ENCODE results near the gene SRPX.

The SRPX gene

DNA sequence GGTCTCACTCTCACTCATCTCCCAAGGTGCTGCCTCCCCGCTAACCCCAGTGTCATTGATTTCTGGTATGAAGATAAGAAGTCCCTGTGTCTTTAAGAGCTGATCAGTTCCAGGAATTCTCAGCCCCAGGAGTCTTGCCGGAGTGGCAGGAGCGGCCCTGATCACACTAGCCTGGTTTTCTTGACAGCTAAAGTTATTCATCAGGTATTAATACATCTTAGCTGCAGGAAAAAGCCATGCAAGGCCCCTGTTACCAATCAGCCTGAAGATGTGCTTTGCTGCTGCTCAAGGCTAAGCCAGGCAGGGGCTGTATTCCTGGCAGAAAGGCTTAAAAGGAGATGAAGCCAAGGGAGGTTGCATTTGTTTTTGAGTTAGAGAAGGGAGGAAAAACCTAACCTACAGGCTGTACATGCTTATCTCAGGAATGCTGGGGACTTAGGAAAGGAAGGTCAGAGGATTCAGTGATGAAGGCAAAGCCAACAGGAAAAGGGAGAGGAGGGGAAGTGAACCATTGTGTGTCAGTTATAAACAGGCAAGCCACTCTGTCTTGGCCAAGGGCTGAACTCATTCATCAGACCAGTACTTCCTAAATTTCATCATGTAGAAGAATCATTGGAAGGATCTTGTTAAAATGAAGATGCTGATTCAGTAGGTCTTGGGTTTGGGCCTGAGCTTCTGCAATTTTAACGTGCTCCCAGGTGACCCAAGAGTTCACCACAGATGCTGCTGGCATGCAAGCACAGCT, 8.6 kb downstream of the SRPX start:
- DNase-seq (ENCODE audit: low spot score) (no peak), FAIRE-seq (no peak)

- DNase-seq (ENCODE audit: low spot score) (no peak), FAIRE-seq (no peak)
Measured at GRCh38 chrX:38206542-38206941, 14.1 kb downstream of the SRPX start.

GRCh38 chrX:38206036-38206435, 14.6 kb downstream of the SRPX start:
- DNase-seq (ENCODE audit: low spot score), result no peak
- no peak for FAIRE-seq

- FAIRE-seq, result no peak
Measured at GRCh38 chrX:38205039-38205438, 15.6 kb downstream of the SRPX start.

DNA sequence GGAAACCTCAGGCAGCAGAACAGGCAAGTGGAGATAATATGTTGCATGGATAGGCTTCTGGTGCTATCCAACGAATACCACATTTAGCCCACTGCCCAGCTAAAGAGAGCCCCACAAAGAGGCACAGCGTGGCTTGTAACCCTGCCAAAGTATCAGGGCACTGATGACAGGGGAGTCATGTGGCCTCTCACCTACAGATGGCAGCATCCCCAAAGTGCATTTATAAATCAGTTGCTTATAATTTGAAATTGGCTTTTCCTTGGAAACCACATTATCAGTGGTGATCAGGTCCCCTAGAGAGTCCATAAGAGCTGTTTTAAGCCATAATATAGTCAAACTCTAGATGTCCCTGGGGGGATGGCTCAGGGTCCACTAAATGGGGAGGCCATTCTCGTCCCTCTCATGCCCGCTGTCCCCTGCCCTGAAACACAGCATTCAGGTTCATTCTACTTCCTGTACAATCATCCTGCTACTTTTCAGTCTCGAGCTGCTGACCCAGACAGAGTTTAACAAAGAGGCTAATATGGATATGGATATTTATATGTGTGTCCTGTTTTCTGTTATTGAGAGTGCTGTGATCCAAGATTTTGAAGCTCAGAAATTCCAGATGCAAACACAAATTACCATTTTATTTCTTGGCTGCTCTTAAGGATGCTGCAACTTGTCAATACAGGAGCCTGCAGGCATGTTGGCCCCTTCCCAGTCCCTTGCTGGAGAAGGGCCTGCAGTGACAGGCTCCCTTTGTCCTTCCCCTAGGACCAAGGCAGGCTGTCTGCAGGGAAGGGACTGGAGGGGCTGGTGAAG, 28.5 kb downstream of the SRPX start:
- DNase-seq (ENCODE audit: low spot score), result no peak
- FAIRE-seq, result no peak

More at GRCh38 chrX:38205039-38205438, 15.6 kb downstream of the SRPX start:
- no peak for DNase-seq (ENCODE audit: low spot score)

DNA sequence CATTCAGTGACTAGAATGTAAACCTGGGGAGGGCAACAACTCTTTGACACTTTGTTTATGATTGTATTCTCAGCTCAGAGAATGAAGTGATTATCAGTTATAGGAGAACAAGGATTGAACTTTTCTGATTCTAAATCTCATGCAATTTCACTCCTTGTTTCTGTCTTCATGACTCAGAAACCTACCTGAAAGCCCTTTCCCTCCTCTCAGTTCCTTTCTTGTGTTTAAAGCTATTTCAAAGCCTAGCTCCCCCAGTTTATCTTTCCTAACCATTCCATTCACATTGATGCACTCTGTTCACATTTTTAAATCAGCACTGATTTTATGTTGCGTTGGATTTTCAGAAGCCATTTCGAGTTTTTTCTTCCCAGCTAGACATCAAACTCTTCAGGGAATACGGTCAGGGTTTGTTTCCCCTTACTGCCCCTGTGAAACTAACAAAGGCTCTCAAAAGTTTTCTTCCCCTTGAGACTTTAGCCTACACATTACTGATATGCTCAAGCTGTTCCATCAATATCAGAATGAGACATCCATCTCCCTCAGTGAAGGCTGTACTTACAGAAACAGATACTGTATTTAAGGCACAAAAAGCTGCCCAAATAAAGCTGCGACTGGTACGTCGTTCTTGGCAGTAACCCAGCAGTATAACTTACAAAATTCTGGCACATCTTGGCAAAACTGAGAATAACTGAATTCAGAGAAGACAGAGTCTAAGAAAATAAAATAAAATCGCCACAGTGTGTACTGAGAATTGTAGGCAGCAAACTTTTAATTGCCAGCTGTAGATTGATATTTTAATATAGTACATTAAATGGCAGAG, 31.0 kb downstream of the SRPX start:
- DNase-seq (ENCODE audit: low spot score) (no peak), FAIRE-seq (no peak)

GRCh38 chrX:38183596-38183995, 37.1 kb downstream of the SRPX start:
- FAIRE-seq (no peak), DNase-seq (ENCODE audit: low spot score) (no peak)

GRCh38 chrX:38181357-38181756, 39.3 kb downstream of the SRPX start:
- FAIRE-seq (no peak), DNase-seq (ENCODE audit: low spot score) (no peak)

DNA sequence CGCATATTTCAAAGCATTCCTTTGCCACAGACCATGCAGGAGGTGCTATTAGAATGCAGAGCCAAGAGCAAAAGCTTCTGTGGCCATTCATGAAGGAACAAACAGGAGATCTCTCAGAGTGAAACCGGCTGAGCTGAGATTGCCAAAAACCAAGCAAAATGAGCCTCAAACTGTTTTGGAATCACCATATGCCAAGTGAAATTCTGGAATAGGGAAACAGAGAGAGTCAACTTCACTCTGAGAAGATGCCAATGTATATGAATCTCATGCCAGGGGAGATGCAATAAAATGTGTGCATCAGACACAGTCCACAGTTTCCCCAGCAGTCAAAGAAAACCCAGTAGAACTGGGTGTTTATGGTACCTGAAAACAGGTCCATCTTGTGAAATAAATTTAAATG, 42.3 kb downstream of the SRPX start:
- FAIRE-seq (no peak), DNase-seq (ENCODE audit: low spot score) (no peak)

- peak; percentile 40 for DNase-seq (ENCODE audit: low spot score)
- FAIRE-seq, result no peak
Measured at GRCh38 chrX:38175139-38175538, 45.5 kb downstream of the SRPX start.

GRCh38 chrX:38172596-38172995, 48.1 kb downstream of the SRPX start:
- DNase-seq (ENCODE audit: low spot score), result no peak
- FAIRE-seq, result no peak

- FAIRE-seq (no peak), DNase-seq (ENCODE audit: low spot score) (no peak)
Measured at GRCh38 chrX:38170556-38170955, 50.1 kb downstream of the SRPX start.

DNA sequence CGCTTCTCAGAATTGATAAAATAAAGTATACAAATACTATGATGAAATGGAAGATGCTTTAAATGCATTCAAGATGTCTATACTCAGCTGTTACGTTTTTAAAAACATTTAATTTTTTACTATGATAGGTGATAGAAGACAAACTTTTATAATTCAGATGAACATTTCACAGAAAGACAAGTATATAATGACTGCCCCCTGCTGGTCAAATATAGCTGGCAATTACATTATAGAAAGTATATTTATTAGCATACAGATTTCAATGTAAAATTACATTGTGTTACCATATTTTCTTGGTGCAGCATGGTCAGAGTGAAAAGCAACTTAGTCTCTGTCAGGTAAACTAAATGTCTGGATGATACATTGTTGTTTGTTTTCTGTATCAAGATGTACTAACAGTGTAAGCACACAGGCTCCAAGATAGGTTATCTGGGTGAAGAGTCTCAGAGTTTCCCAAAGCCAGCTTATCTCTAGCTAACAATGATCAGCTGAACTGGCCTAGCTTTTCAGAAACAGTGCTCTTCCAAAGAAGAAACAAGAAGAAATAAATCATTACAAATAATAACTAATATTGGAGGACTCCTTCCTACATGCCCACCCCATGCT, 54.1 kb downstream of the SRPX start:
- peak; percentile 85 for FAIRE-seq
- peak; percentile 18 for DNase-seq (ENCODE audit: low spot score)

GRCh38 chrX:38165023-38165422, 55.6 kb downstream of the SRPX start:
- DNase-seq (ENCODE audit: low spot score), result no peak
- no peak for FAIRE-seq

DNA sequence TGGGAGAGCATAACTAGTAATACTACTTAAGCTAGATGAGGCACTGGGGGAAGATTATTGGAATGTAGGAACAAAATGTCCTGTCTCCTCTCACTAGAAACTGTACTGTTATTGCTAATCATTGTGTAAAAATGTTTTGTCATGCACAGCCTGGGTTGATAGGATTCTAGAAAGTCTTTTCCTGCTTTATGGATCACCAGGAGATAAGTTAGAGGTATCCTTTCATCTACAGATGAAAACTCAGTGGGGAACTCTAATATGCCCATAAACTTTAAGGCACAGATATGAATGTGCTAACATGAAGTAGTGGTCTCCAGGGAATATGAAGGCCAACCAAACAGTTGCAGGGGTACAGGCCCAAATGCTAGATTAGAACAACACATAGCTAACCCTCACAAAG, 57.5 kb downstream of the SRPX start:
- FAIRE-seq, result no peak
- DNase-seq (ENCODE audit: low spot score), result no peak

DNA sequence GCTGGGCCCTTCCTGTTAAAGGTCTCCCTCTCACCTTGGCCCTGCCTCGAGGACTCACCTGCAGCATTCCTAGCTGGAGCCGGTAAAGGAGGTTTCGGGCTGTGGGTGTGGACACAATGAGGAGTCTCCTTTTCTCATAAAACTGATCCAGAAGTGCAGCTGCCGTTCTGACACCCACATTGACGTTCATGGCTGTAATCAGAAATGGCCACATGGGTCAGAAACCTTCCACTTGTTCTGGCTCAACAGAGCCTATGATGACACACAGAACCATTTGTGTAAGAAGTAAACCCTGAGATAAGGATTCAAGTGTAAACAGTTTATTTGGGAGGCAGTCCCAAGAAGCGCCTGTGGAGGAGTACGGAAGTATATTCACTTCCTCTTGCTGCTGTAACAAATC, 63.8 kb downstream of the SRPX start:
- DNase-seq (ENCODE audit: low spot score) (no peak), FAIRE-seq (no peak)

- DNase-seq (ENCODE audit: low spot score), result no peak
- FAIRE-seq, result no peak
Measured at GRCh38 chrX:38154818-38155217, 65.9 kb downstream of the SRPX start.

- DNase-seq (ENCODE audit: low spot score), result no peak
- FAIRE-seq, result no peak
Measured at GRCh38 chrX:38154340-38154739, 66.3 kb downstream of the SRPX start.

GRCh38 chrX:38151441-38151840, 69.2 kb downstream of the SRPX start:
- DNase-seq (ENCODE audit: low spot score), result peak; percentile 54
- FAIRE-seq, result peak; percentile 80

DNA sequence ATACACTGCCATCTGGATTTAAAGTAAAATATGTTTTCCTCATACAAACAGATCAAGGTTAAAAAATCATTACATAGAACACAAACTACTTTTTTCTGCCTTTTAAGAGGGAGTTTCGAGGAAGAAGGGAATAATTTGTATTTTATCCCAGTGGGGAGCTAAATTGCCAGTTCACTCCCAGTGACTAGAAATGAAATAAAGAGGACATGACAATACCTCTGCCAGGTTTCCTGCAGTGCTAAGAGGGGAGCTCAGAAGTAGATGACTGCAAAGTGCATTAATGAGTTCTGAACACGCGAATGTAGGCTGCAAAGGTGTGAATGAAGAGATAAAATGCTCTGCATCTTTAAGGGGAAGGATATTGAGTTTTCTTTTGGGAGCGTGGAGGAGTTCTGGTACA, 69.7 kb downstream of the SRPX start:
- no peak for FAIRE-seq
- DNase-seq (ENCODE audit: low spot score), result no peak

DNA sequence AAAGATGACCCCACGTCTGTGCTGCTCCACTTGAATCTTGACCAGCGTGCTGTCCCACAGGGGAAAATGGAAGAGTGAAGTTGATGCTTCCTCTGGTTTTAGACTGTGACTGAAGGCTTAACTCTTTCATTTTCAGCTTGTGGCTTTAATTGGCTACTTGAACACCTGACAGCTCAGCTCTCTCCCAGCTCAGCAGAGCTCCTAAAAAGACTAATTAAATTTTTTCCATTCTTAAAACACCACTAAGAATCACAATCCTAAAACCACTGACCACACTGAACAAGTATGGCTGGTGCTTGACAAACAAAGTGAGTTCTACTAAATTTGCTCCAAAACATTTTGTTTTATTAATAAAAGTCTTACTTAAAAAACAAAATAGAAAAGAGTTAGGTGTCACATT, 71.7 kb downstream of the SRPX start:
- DNase-seq (ENCODE audit: low spot score) (no peak), FAIRE-seq (no peak)

DNA sequence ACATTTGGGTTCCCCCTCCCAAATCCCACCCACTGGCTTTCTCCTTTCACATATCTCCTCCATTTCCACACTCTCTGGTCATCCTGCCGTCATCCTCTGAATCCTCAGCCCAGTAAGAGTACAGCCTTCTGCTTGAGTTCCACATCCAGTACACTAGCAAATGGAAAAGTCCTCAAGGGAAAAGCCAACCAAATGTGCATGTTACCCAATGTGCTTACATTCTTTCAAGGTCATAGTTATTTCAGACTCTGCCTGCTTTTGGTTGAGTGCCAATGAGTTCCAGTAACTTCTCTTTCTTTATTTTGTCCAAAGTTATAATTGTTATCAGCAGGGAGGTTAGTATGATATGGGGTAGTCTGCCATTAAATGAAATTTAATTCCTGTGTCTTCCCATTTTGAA, 78.1 kb downstream of the SRPX start:
- no peak for FAIRE-seq

More for the DNA sequence above, 78.1 kb downstream of the SRPX start:
- DNase-seq (ENCODE audit: low spot score), result no peak
